Measurements from ENCODE around the gene KRT85. TPM values are rescaled to one million over a fixed set of nuclear protein-coding genes. Genes with fewer than 3 reads are reported as not detected.
A peak's percentile ranks its signal among the peaks of the same experiment; 100 is the strongest.

Gene KRT85
- total and polyA plus RNA-seq, 2 donors from 2014 or later: 0.58 TPM; not detected in 1

DNA sequence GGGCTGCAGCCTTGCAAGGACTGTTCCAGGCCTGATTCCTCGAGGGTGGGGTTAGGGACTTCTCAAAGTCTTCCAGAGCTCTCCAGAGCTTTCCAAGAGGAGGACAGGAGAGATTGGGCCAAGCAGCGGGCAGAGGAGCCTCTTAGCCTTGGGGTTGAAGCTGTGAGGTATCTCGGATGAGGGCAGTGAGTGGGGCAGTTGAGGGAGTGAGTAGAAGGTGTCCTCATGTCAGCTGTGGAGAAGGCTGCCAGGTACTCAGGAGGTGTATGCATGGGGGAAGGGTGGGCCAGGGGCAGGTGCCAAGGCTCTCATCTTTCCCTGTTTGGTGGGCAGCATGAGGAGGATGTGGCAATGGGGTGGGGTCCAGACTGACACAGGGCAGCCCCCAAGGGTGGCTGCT is 53.8 kb downstream of the KRT85 start:
- H3K4me1 ChIP-seq (ENCODE audit: control insufficient read depth in 2 of 3, insufficient read depth in 2 of 3, low read depth in 1 of 3, low read length in 3 of 3): no peaks in the 10 kb centered on the region
- no peaks in the 10 kb centered on the region for H3K27me3 ChIP-seq (ENCODE audit: control insufficient read depth, insufficient read depth, low read length)
- FAIRE-seq (no peak), DNase-seq (peak in 1 of 5 donors; percentile 11)
- no peaks in the 10 kb centered on the region for H3K9me3 ChIP-seq (ENCODE audit: control insufficient read depth in 2 of 3, insufficient read depth in 1 of 3, low read length in 3 of 3)
- intact Hi-C loops (cut with DNase I): no loop called here
- TF ChIP-seq, protein P1, sequence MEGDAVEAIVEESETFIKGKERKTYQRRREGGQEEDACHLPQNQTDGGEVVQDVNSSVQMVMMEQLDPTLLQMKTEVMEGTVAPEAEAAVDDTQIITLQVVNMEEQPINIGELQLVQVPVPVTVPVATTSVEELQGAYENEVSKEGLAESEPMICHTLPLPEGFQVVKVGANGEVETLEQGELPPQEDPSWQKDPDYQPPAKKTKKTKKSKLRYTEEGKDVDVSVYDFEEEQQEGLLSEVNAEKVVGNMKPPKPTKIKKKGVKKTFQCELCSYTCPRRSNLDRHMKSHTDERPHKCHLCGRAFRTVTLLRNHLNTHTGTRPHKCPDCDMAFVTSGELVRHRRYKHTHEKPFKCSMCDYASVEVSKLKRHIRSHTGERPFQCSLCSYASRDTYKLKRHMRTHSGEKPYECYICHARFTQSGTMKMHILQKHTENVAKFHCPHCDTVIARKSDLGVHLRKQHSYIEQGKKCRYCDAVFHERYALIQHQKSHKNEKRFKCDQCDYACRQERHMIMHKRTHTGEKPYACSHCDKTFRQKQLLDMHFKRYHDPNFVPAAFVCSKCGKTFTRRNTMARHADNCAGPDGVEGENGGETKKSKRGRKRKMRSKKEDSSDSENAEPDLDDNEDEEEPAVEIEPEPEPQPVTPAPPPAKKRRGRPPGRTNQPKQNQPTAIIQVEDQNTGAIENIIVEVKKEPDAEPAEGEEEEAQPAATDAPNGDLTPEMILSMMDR (IDR thresholded peaks at IDR 0.05; ENCODE audit: borderline replicate concordance, extremely low read depth, insufficient read depth): no peak
- no peak overlapping the region for H3K9ac ChIP-seq (ENCODE audit: low read length in 3 of 3)
- H3K4me3 ChIP-seq (ENCODE audit: low read length in 3 of 3): no peak overlapping the region
- H3K27ac ChIP-seq (ENCODE audit: low read depth in 2 of 2, low read length in 2 of 2): no peak overlapping the region
- no peaks in the 10 kb centered on the region for H3K36me3 ChIP-seq (ENCODE audit: control insufficient read depth in 2 of 3, insufficient read depth in 3 of 3, low read length in 3 of 3)

DNA sequence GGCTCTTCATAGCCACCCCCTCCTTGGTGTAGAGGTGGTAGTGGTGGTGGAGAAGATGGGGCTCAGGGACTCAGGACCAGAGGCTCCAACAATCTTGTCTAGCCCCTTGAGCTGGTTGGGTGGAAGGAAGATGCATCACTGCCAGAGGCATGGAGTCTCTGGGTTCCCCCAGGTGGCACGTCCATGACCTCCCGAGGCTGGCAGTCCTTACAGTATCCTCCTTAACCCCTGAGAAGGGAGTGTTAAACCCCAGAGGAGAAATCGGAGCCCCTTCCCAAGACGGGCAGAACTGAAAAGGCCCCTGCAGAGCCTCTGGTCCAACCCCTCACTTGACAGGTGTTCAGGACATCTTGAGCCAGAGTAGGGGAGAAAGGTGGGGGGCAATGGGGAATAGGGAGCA is 55.2 kb downstream of the KRT85 start:
- Histone ChIP-seq H3K27me3 (ENCODE audit: control insufficient read depth, insufficient read depth, low read length) (no peaks in the 10 kb centered on the region), H3K9ac (ENCODE audit: low read length in 3 of 3) (no peak overlapping the region), H3K4me1 (ENCODE audit: control insufficient read depth in 2 of 3, insufficient read depth in 2 of 3, low read depth in 1 of 3, low read length in 3 of 3) (no peaks in the 10 kb centered on the region), H3K9me3 (ENCODE audit: control insufficient read depth in 2 of 3, insufficient read depth in 1 of 3, low read length in 3 of 3) (no peaks in the 10 kb centered on the region), H3K27ac (ENCODE audit: low read depth in 2 of 2, low read length in 2 of 2) (no peak overlapping the region), H3K36me3 (ENCODE audit: control insufficient read depth in 2 of 3, insufficient read depth in 3 of 3, low read length in 3 of 3) (no peaks in the 10 kb centered on the region), H3K4me3 (ENCODE audit: low read length in 3 of 3) (no peak overlapping the region)
- FAIRE-seq: no peak
- intact Hi-C loops (cut with DNase I): no loop called here
- peak in 1 of 5 donors; percentile 13 for DNase-seq
- TF ChIP-seq, protein P1 (IDR thresholded peaks at IDR 0.05; ENCODE audit: borderline replicate concordance, extremely low read depth, insufficient read depth): no peak

- Histone ChIP-seq H3K27me3 (ENCODE audit: control insufficient read depth, insufficient read depth, low read length) (no peaks in the 10 kb centered on the region), H3K4me3 (ENCODE audit: low read length in 3 of 3) (no peak overlapping the region), H3K9ac (ENCODE audit: low read length in 3 of 3) (no peak overlapping the region), H3K27ac (ENCODE audit: low read depth in 2 of 2, low read length in 2 of 2) (no peak overlapping the region), H3K36me3 (ENCODE audit: control insufficient read depth in 2 of 3, insufficient read depth in 3 of 3, low read length in 3 of 3) (no peaks in the 10 kb centered on the region), H3K9me3 (ENCODE audit: control insufficient read depth in 2 of 3, insufficient read depth in 1 of 3, low read length in 3 of 3) (no peaks in the 10 kb centered on the region), H3K4me1 (ENCODE audit: control insufficient read depth in 2 of 3, insufficient read depth in 2 of 3, low read depth in 1 of 3, low read length in 3 of 3) (no peaks in the 10 kb centered on the region)
- TF ChIP-seq, protein P1 (IDR thresholded peaks at IDR 0.05; ENCODE audit: borderline replicate concordance, extremely low read depth, insufficient read depth): no peak
- FAIRE-seq (no peak), DNase-seq (no peak)
- intact Hi-C loops (cut with DNase I): no loop called here
Measured at GRCh38 chr12:52311285-52311648, 56.0 kb downstream of the KRT85 start.

DNA sequence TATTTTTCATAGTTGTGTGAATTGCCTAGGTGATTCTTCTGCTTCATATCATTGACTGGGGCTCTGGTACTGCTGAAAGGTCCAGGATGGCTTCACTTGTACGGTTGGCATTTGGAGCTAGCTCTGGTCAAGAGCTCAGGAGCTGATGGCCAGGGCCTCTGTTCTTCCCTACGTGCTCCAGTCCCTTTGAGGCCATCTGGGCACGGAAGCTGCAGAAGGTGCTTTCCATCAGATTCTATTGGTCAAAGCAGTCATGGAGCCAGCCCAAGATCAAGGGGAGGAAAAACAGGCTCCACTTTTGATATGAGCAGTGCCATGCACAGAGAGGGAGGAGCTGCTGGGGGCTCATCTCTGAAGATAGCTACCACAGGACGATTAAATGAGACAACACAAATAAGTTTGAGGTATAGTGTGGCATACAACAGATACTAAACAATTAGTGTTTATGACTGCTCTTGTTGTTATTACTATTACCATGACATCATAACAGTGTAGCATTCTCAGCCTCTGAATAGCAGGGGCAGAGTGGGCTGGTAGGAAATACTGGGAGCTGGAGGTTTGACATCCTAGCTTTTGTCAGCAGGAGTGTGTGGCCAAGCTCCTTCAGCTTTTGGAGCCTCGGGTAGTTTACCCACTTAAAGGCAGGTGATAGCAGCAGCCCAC is 56.5 kb downstream of the KRT85 start:
- Histone ChIP-seq H3K9me3 (ENCODE audit: control insufficient read depth in 2 of 3, insufficient read depth in 1 of 3, low read length in 3 of 3) (no peaks in the 10 kb centered on the region), H3K4me1 (ENCODE audit: control insufficient read depth in 2 of 3, insufficient read depth in 2 of 3, low read depth in 1 of 3, low read length in 3 of 3) (no peaks in the 10 kb centered on the region), H3K9ac (ENCODE audit: low read length in 3 of 3) (no peak overlapping the region), H3K4me3 (ENCODE audit: low read length in 3 of 3) (no peak overlapping the region), H3K36me3 (ENCODE audit: control insufficient read depth in 2 of 3, insufficient read depth in 3 of 3, low read length in 3 of 3) (no peaks in the 10 kb centered on the region), H3K27ac (ENCODE audit: low read depth in 2 of 2, low read length in 2 of 2) (no peak overlapping the region), H3K27me3 (ENCODE audit: control insufficient read depth, insufficient read depth, low read length) (no peaks in the 10 kb centered on the region)
- intact Hi-C loops (cut with DNase I): no loop called here
- no peak for FAIRE-seq
- TF ChIP-seq, protein P1 (IDR thresholded peaks at IDR 0.05; ENCODE audit: borderline replicate concordance, extremely low read depth, insufficient read depth): no peak
- DNase-seq: no peak

Measured in kidney (tissue), 14 donors.